ENCODE results near the gene CFAP299.

Gene CFAP299

GRCh38 chr4:80454040-80454439 lies 118.5 kb downstream of the CFAP299 start:
- H3K4me1 ChIP-seq (ENCODE audit: control insufficient read depth, insufficient read depth, low read length): no peaks in the 10 kb centered on the region
- no peaks in the 10 kb centered on the region for H3K36me3 ChIP-seq (ENCODE audit: insufficient read depth, low read length)
- H3K4me2 ChIP-seq (ENCODE audit: low read length): no peak overlapping the region
- no peaks in the 10 kb centered on the region for H3K9me3 ChIP-seq (replicated peaks; ENCODE audit: low read length)
- no peak overlapping the region for H3K4me3 ChIP-seq (ENCODE audit: low read length)
- H3K9ac ChIP-seq (ENCODE audit: low read depth, low read length): no peak overlapping the region
- H3K27me3 ChIP-seq (ENCODE audit: control insufficient read depth, insufficient read depth, low read length): no peaks in the 10 kb centered on the region

- Histone ChIP-seq H3K4me1 (ENCODE audit: control insufficient read depth, insufficient read depth, low read length) (no peaks in the 10 kb centered on the region), H3K9me3 (replicated peaks; ENCODE audit: low read length) (no peaks in the 10 kb centered on the region)
Observed at GRCh38 chr4:80454556-80454955, 119.0 kb downstream of the CFAP299 start.

GRCh38 chr4:80459918-80460473 lies 124.5 kb downstream of the CFAP299 start:
- Histone ChIP-seq H3K36me3 (ENCODE audit: insufficient read depth, low read length) (no peaks in the 10 kb centered on the region), H3K27me3 (ENCODE audit: control insufficient read depth, insufficient read depth, low read length) (no peaks in the 10 kb centered on the region)

More at GRCh38 chr4:80454556-80454955, 119.0 kb downstream of the CFAP299 start:
- Histone ChIP-seq H3K36me3 (ENCODE audit: insufficient read depth, low read length) (no peaks in the 10 kb centered on the region), H3K4me3 (ENCODE audit: low read length) (no peak overlapping the region), H3K9ac (ENCODE audit: low read depth, low read length) (no peak overlapping the region), H3K4me2 (ENCODE audit: low read length) (no peak overlapping the region), H3K27me3 (ENCODE audit: control insufficient read depth, insufficient read depth, low read length) (no peaks in the 10 kb centered on the region)

GRCh38 chr4:80461412-80461811 lies 125.9 kb downstream of the CFAP299 start:
- Histone ChIP-seq H3K4me3 (ENCODE audit: low read length) (no peak overlapping the region), H3K9me3 (replicated peaks; ENCODE audit: low read length) (no peaks in the 10 kb centered on the region), H3K36me3 (ENCODE audit: insufficient read depth, low read length) (no peaks in the 10 kb centered on the region), H3K4me1 (ENCODE audit: control insufficient read depth, insufficient read depth, low read length) (no peaks in the 10 kb centered on the region), H3K4me2 (ENCODE audit: low read length) (no peak overlapping the region), H3K9ac (ENCODE audit: low read depth, low read length) (no peak overlapping the region), H3K27me3 (ENCODE audit: control insufficient read depth, insufficient read depth, low read length) (no peaks in the 10 kb centered on the region)

More at GRCh38 chr4:80459918-80460473, 124.5 kb downstream of the CFAP299 start:
- no peak overlapping the region for H3K4me3 ChIP-seq (ENCODE audit: low read length)
- no peaks in the 10 kb centered on the region for H3K9me3 ChIP-seq (replicated peaks; ENCODE audit: low read length)
- no peak overlapping the region for H3K4me2 ChIP-seq (ENCODE audit: low read length)
- H3K4me1 ChIP-seq (ENCODE audit: control insufficient read depth, insufficient read depth, low read length): no peaks in the 10 kb centered on the region
- H3K9ac ChIP-seq (ENCODE audit: low read depth, low read length): no peak overlapping the region

GRCh38 chr4:80462621-80463091 lies 127.1 kb downstream of the CFAP299 start:
- Histone ChIP-seq H3K9me3 (replicated peaks; ENCODE audit: low read length) (no peaks in the 10 kb centered on the region), H3K9ac (ENCODE audit: low read depth, low read length) (peak overlapping the region; percentile 22), H3K36me3 (ENCODE audit: insufficient read depth, low read length) (no peaks in the 10 kb centered on the region), H3K4me2 (ENCODE audit: low read length) (peak overlapping the region; percentile 62), H3K4me1 (ENCODE audit: control insufficient read depth, insufficient read depth, low read length) (no peaks in the 10 kb centered on the region), H3K4me3 (ENCODE audit: low read length) (peak overlapping the region; percentile 44), H3K27me3 (ENCODE audit: control insufficient read depth, insufficient read depth, low read length) (no peaks in the 10 kb centered on the region)

- Histone ChIP-seq H3K4me2 (ENCODE audit: low read length) (no peak overlapping the region), H3K4me3 (ENCODE audit: low read length) (no peak overlapping the region), H3K4me1 (ENCODE audit: control insufficient read depth, insufficient read depth, low read length) (no peaks in the 10 kb centered on the region), H3K9me3 (replicated peaks; ENCODE audit: low read length) (no peaks in the 10 kb centered on the region), H3K36me3 (ENCODE audit: insufficient read depth, low read length) (no peaks in the 10 kb centered on the region), H3K27me3 (ENCODE audit: control insufficient read depth, insufficient read depth, low read length) (no peaks in the 10 kb centered on the region), H3K9ac (ENCODE audit: low read depth, low read length) (no peak overlapping the region)
Observed at GRCh38 chr4:80463509-80463908, 128.0 kb downstream of the CFAP299 start.

- Histone ChIP-seq H3K36me3 (ENCODE audit: insufficient read depth, low read length) (no peaks in the 10 kb centered on the region), H3K4me3 (ENCODE audit: low read length) (no peak overlapping the region), H3K9me3 (replicated peaks; ENCODE audit: low read length) (no peaks in the 10 kb centered on the region), H3K4me2 (ENCODE audit: low read length) (no peak overlapping the region), H3K9ac (ENCODE audit: low read depth, low read length) (no peak overlapping the region), H3K27me3 (ENCODE audit: control insufficient read depth, insufficient read depth, low read length) (no peaks in the 10 kb centered on the region), H3K4me1 (ENCODE audit: control insufficient read depth, insufficient read depth, low read length) (no peaks in the 10 kb centered on the region)
Observed at GRCh38 chr4:80465238-80465637, 129.7 kb downstream of the CFAP299 start.

- H3K4me1 ChIP-seq (ENCODE audit: control insufficient read depth, insufficient read depth, low read length): no peaks in the 10 kb centered on the region
- H3K9me3 ChIP-seq (replicated peaks; ENCODE audit: low read length): no peaks in the 10 kb centered on the region
- H3K4me2 ChIP-seq (ENCODE audit: low read length): no peak overlapping the region
- no peak overlapping the region for H3K4me3 ChIP-seq (ENCODE audit: low read length)
- no peaks in the 10 kb centered on the region for H3K36me3 ChIP-seq (ENCODE audit: insufficient read depth, low read length)
- no peak overlapping the region for H3K9ac ChIP-seq (ENCODE audit: low read depth, low read length)
- H3K27me3 ChIP-seq (ENCODE audit: control insufficient read depth, insufficient read depth, low read length): no peaks in the 10 kb centered on the region
Observed at GRCh38 chr4:80465736-80466135, 130.2 kb downstream of the CFAP299 start.

- H3K4me3 ChIP-seq (ENCODE audit: low read length): no peak overlapping the region
- no peaks in the 10 kb centered on the region for H3K27me3 ChIP-seq (ENCODE audit: control insufficient read depth, insufficient read depth, low read length)
- H3K9ac ChIP-seq (ENCODE audit: low read depth, low read length): no peak overlapping the region
- no peak overlapping the region for H3K4me2 ChIP-seq (ENCODE audit: low read length)
- no peaks in the 10 kb centered on the region for H3K9me3 ChIP-seq (replicated peaks; ENCODE audit: low read length)
- no peaks in the 10 kb centered on the region for H3K36me3 ChIP-seq (ENCODE audit: insufficient read depth, low read length)
- H3K4me1 ChIP-seq (ENCODE audit: control insufficient read depth, insufficient read depth, low read length): no peaks in the 10 kb centered on the region
Observed at GRCh38 chr4:80466618-80467017, 131.1 kb downstream of the CFAP299 start.

- no peaks in the 10 kb centered on the region for H3K9me3 ChIP-seq (replicated peaks; ENCODE audit: low read length)
- H3K4me2 ChIP-seq (ENCODE audit: low read length): peak overlapping the region; percentile 77
- peak overlapping the region; percentile 24 for H3K9ac ChIP-seq (ENCODE audit: low read depth, low read length)
- H3K4me3 ChIP-seq (ENCODE audit: low read length): peak overlapping the region; percentile 66
- H3K4me1 ChIP-seq (ENCODE audit: control insufficient read depth, insufficient read depth, low read length): no peaks in the 10 kb centered on the region
- H3K36me3 ChIP-seq (ENCODE audit: insufficient read depth, low read length): no peaks in the 10 kb centered on the region
- no peaks in the 10 kb centered on the region for H3K27me3 ChIP-seq (ENCODE audit: control insufficient read depth, insufficient read depth, low read length)
Observed at GRCh38 chr4:80471756-80472155, 136.2 kb downstream of the CFAP299 start.

- no peak overlapping the region for H3K9ac ChIP-seq (ENCODE audit: low read depth, low read length)
- no peaks in the 10 kb centered on the region for H3K27me3 ChIP-seq (ENCODE audit: control insufficient read depth, insufficient read depth, low read length)
Observed at GRCh38 chr4:80475236-80475635, 139.7 kb downstream of the CFAP299 start.

GRCh38 chr4:80475798-80476197 lies 140.3 kb downstream of the CFAP299 start:
- H3K9ac ChIP-seq (ENCODE audit: low read depth, low read length): no peak overlapping the region
- H3K4me3 ChIP-seq (ENCODE audit: low read length): no peak overlapping the region
- no peaks in the 10 kb centered on the region for H3K9me3 ChIP-seq (replicated peaks; ENCODE audit: low read length)
- no peaks in the 10 kb centered on the region for H3K27me3 ChIP-seq (ENCODE audit: control insufficient read depth, insufficient read depth, low read length)
- no peaks in the 10 kb centered on the region for H3K36me3 ChIP-seq (ENCODE audit: insufficient read depth, low read length)
- no peaks in the 10 kb centered on the region for H3K4me1 ChIP-seq (ENCODE audit: control insufficient read depth, insufficient read depth, low read length)
- H3K4me2 ChIP-seq (ENCODE audit: low read length): no peak overlapping the region

More at GRCh38 chr4:80475236-80475635, 139.7 kb downstream of the CFAP299 start:
- no peak overlapping the region for H3K4me2 ChIP-seq (ENCODE audit: low read length)
- H3K4me3 ChIP-seq (ENCODE audit: low read length): no peak overlapping the region
- H3K9me3 ChIP-seq (replicated peaks; ENCODE audit: low read length): no peaks in the 10 kb centered on the region
- no peaks in the 10 kb centered on the region for H3K4me1 ChIP-seq (ENCODE audit: control insufficient read depth, insufficient read depth, low read length)
- no peaks in the 10 kb centered on the region for H3K36me3 ChIP-seq (ENCODE audit: insufficient read depth, low read length)

Data from skeletal muscle satellite cell (primary cell).